ELF-1 (cell line): ENCODE measurements around the gene ZNF530.

ENCODE experiments used
- DNase-seq: peaks from one replicate; pipeline ENCODE4 v3.0.0-alpha.2; 2016; ENCODE audit warnings: low read depth, low spot score

Gene ZNF530

GRCh38 chr19:57613941-57614743 lies 14.5 kb downstream of the ZNF530 start, which contains the start of gene ZNF134:
Gene ZNF134 (plus strand): TSS chr19:57614242. CDS start chr19:57619469, 5,227 bp downstream.
- peak; percentile 92 for DNase-seq

GRCh38 chr19:57615346-57615745 lies 15.7 kb downstream of the ZNF530 start:
- no peak for DNase-seq

GRCh38 chr19:57620673-57621348 lies 21.1 kb downstream of the ZNF530 start:
- peak; percentile 16 for DNase-seq

GRCh38 chr19:57623091-57623490 lies 23.4 kb downstream of the ZNF530 start:
- no peak for DNase-seq

- DNase-seq = peak; percentile 97
Measured at GRCh38 chr19:57632987-57633831, 33.5 kb downstream of the ZNF530 start, which contains the start of gene ZNF211. Gene ZNF211 (plus strand): TSS chr19:57633168. CDS start chr19:57633347, 179 bp downstream.

- DNase-seq = no peak
Measured at GRCh38 chr19:57633832-57634131, 34.1 kb downstream of the ZNF530 start.

GRCh38 chr19:57637379-57637778 lies 37.7 kb downstream of the ZNF530 start:
- DNase-seq = no peak

GRCh38 chr19:57641715-57642234 lies 42.1 kb downstream of the ZNF530 start:
- no peak for DNase-seq

- no peak for DNase-seq
Measured at GRCh38 chr19:57642396-57643046, 42.8 kb downstream of the ZNF530 start.

- DNase-seq = no peak
Measured at GRCh38 chr19:57643734-57644133, 44.0 kb downstream of the ZNF530 start.

- DNase-seq = no peak
Measured at GRCh38 chr19:57648331-57649003, 48.8 kb downstream of the ZNF530 start.

GRCh38 chr19:57651654-57651996 lies 51.9 kb downstream of the ZNF530 start:
- DNase-seq = no peak

GRCh38 chr19:57653689-57654088 lies 54.0 kb downstream of the ZNF530 start:
- DNase-seq = no peak

GRCh38 chr19:57655443-57655842 lies 55.8 kb downstream of the ZNF530 start:
- DNase-seq = no peak

- DNase-seq = no peak
Measured at GRCh38 chr19:57656346-57656745, 56.7 kb downstream of the ZNF530 start.
